ENCODE data around the gene STARD8.

Gene STARD8

GRCh38 chrX:68750316-68750715 is 102.8 kb downstream of the STARD8 start:
- DNase-seq (ENCODE audit: low spot score), result no peak

DNA sequence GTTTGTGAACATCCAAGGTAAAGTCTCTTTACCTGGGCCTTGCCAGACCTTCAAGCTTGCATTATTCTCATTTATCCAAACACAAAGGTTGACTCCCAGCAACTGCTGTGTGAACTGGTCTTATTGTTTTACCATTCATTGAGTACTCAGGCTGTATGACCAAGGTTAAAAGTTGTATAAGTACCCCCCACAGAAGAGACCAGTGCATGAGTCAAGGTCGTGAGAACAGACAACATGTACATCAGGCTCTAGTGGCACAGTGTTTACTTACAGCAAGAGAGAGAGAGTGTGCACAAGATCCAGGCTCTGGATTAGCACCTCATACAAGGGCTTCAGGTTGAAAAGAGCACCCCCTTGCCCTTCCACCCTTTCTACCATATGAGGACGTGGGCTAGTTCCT is 103.9 kb downstream of the STARD8 start:
- DNase-seq (ENCODE audit: low spot score), result no peak

GRCh38 chrX:68753218-68753617 is 105.8 kb downstream of the STARD8 start:
- DNase-seq (ENCODE audit: low spot score), result no peak

DNA sequence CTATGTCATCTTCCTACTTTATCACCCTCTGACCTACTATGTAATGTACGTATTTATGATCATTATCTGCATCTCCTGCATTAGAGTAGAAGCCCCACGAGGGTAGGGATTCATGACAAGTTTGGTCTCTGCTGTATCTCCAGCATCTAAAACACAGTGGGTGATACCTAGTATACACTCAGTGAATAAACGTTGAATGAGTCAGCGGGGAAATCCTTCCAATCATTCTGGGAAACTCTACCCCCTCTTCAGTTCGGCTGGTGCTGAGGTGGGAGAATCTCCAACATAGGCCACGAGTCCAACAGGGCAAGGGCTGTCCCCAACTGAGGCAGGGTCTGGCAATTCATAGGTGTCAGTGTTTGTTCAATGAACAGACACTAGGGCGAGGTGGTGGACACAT is 106.9 kb downstream of the STARD8 start:
- no peak for DNase-seq (ENCODE audit: low spot score)

DNA sequence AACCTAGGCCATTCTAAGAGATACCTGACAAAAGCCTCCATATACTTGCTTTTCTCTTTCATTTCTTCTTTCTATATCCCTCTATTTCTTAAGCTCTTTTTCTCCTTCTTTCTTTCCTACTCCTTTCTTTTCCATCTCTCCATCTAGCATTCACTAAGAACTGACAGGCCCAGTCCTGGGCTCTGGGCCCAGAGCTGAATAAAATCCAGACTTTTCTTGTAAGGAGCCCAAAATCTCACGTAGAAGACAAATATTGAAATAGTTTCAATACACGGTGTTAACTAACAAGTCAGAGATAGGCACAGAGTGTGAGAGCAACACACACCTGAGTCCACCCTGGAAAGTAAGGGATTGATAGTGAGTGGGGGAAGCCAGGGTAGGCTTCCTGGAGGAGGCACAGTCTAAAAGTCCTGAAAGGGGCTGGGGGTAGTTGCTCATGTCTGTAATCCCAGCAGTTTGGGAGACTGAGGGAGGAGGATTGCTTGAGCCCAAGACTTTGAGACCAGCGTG is 108.2 kb downstream of the STARD8 start:
- DNase-seq (ENCODE audit: low spot score), result no peak

- no peak for DNase-seq (ENCODE audit: low spot score)
These were observed 109.9 kb downstream of the STARD8 start for GRCh38 chrX:68757331-68757730.

GRCh38 chrX:68757731-68758130 is 110.3 kb downstream of the STARD8 start:
- no peak for DNase-seq (ENCODE audit: low spot score)

DNA sequence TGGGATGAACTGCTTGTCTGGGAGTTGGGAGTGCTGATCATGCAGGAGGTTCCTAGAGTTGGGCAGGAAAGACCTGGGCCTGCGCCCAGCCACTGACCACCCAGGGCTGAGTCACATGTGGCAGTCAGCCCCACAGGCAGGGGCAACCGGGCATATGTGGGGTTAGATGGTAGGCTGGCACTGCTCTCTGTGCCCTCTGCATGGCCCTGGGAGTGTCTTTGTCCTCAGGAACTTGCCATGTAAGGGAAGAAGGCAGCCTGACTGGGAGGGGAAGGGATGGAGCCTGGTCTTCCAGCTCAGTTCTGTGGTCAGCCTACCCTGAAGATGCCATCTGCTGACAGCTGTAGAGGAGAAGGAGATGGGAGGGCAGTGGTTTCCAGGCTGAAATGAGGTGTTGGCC is 111.2 kb downstream of the STARD8 start:
- no peak for DNase-seq (ENCODE audit: low spot score)

- DNase-seq (ENCODE audit: low spot score), result no peak
These were observed 113.6 kb downstream of the STARD8 start for GRCh38 chrX:68761086-68761485.

DNA sequence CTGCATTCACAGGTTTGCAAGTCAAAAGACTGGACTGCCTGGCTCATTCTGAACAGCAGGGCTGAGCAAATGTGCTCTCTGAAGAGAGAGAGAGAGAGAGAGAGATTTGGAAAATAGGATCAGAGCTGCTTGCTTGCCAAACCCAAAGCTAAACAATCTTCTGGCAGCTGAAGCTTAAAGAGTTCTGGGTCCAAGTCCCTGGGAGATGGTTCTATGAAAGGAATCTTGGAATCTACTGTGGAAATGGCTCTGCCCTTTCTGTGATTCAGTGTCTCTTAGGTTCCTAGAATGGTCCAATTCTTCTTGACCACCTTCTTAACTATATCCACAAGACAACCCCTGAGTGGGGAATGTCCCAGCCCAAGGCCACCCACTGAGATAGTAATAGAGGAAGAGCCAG is 115.3 kb downstream of the STARD8 start:
- DNase-seq (ENCODE audit: low spot score), result no peak

DNA sequence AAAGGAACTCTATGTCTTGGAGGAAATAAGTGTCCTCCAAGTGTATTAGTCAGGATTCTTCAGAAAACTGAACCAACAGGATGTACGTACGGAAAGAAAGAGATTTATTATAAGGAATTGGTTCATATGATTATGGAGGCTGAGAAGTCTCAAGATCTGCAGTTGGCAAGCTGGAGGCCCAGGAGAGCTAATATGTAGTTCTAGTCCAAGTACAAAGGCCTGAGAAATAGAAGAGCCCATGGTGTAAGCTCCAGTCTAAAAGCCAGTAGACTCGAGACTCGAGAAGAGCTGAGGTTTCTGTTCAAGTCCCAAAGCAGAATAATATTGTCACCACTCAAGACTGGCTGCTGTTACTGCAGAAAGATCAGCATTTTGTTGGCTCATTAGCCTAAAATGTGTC is 116.0 kb downstream of the STARD8 start:
- no peak for DNase-seq (ENCODE audit: low spot score)

Data from CD4-positive, alpha-beta T cell treated with Interleukin-2 at 100 ng/mL for 4 hours (primary cell).